Left colon (tissue), 2 donors: ENCODE results near the gene HPS1. TPM values are rescaled to one million over a fixed set of nuclear protein-coding genes. Genes with fewer than 3 reads are reported as not detected.

Experiments
- ATAC-seq: fragments of 200-7000 bp; cut with Tn5 transposase; one replicate; pipeline ENCODE4 v1.9.1; 2020; ENCODE audit warnings: mild to moderate bottlenecking, moderate library complexity
- DNase-seq, 2 donors: peaks; one replicate each; pipeline ENCODE4 v3.0.0-alpha.2; 2020
- intact Hi-C, 2 donors: fragments of 100-400 bp; cut with DNase I in 1 of 2; cut with micrococcal nuclease in 1 of 2; formaldehyde crosslinking; loops; one replicate each; pipeline versions ENCODE4 v1.11.2 to v1.14.0; 2022; cut with DNase I, micrococcal nuclease
- total RNA-seq, 2 donors: library from RNA; stranded (reverse); fragmentation: NEBNext Ultra II Directional; extraction: Animal tissue kit (Norgen Biotek cat#: 25700); gene quantifications; one replicate each; pipeline ENCODE4 v1.2.1, GENCODE V29; 2021
- donor health status: DM: no; HTN: no; CAD: no.
- donor health status: DM: yes; HTN: yes; CAD: no.

Gene HPS1
- total RNA-seq, 2 donors from 2014 or later, result 74.7 to 96.2 TPM

- ATAC-seq (peak; percentile 96), DNase-seq (peak; percentile 77 to 78)
- intact Hi-C loops, result loop anchor here in 1 of 2 donors (2.0 to 10.0 kb wide), 2 partner anchors 707 to 779 kb away; no protein-coding TSS in a partner anchor
These were observed 21.0 kb upstream of the HPS1 start for GRCh38 chr10:98467506-98468318.

DNA sequence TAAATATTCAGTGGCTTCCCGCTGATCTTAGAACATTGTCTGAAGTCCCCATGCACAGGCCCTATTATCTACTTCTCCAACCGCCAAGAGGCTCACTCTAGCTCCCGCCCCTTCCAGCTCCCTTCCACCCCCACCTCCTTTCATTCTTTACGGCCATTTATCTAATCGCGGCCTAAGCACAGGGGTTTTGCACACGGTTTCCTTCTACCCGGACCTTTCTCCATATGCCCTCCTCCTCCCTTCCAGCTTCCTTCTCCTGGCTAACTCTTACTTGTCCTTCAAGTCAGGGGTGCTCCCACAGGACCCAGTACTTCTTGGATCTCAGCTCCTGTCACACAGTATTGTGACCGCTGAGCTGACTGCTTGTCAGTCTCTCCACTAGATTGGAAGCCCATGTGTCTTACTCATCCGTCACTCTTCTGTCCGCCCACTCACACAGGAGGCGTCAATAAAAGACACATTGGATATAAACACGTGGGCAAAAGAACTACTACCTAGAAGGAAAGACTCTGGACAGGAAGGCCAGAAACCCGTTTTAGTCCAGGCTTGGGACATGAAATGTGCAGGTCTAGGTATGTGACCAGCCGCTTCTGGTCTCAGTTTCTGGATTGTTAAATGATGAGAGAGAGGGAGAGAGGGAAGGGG, 20.2 kb upstream of the HPS1 start:
- DNase-seq (no peak), ATAC-seq (no peak)
- intact Hi-C loops, result loop anchor here in 1 of 2 donors (2.0 to 10.0 kb wide), 2 partner anchors 708 to 780 kb away; no protein-coding TSS in a partner anchor

GRCh38 chr10:98465866-98466265, 19.1 kb upstream of the HPS1 start:
- ATAC-seq, result no peak
- intact Hi-C loops, result loop anchor here in 1 of 2 donors (2.0 to 10.0 kb wide), 2 partner anchors 709 to 781 kb away; no protein-coding TSS in a partner anchor

DNA sequence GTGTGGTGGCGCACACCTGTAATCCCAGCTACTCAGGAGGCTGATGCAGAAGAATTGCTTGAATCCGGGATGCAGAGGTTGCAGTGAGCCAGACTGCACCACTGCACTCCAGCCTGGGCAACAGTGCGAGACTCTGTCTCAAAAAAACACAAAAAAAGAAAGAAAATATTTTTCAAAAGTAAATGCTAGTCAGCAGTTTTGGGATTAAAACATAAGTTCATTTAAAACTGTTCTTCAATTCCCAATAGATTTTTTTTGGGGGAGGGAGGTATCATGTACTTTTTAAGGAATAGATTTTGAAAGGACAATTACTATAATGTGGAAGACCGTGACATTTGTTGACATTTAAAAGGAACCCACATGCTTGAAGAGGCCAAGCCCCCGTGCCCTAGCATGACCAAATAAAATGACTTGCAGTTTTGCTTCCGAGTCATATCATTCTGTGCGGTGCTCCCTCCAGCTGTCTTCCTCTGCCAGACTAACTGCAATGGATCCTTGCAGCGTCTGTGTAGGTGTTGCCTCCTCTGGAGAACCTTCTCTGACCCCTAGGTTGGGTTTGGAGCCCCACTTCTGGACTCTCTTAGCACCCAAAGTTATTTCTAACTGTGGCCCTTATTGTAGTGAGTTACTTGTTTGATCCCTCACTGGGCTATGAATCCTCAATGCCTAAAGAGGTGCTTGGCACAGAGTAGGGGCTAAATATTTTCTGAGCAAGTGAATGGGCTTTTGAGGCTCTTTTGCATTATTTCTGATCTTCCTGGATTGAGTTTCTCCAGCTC, 17.4 kb upstream of the HPS1 start:
- no peak for DNase-seq
- no peak for ATAC-seq
- intact Hi-C loops, result loop anchor here in 1 of 2 donors (10.0 kb wide), 1 partner anchor 711 kb away; no protein-coding TSS in a partner anchor

More at GRCh38 chr10:98465866-98466265, 19.1 kb upstream of the HPS1 start:
- DNase-seq, result no peak

GRCh38 chr10:98463016-98463415, 16.3 kb upstream of the HPS1 start:
- DNase-seq (no peak), ATAC-seq (no peak)
- intact Hi-C loops, result loop anchor here in 1 of 2 donors (10.0 kb wide), 1 partner anchor 712 kb away; no protein-coding TSS in a partner anchor

DNA sequence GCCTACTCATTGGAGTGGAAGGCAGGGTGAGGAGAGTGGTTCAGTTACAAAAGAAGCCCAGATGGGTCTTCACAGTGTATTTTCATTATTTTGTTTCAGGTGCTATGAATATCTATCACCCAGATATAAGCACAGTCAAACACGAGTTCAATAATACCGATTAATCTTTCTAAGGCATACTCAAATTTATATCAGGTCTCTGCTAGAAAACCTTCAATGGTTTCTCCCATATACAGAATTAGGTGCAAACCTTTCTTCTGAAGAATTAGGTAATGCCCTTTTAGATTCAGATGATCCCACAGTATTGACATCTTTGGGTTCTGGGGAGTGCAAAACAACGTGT, 14.7 kb upstream of the HPS1 start:
- ATAC-seq (no peak), DNase-seq (no peak)
- intact Hi-C loops, result loop anchor here in 1 of 2 donors (10.0 kb wide), 1 partner anchor 713 kb away; no protein-coding TSS in a partner anchor

GRCh38 chr10:98460837-98461499, 14.2 kb upstream of the HPS1 start:
- ATAC-seq, result peak; percentile 99
- peak; percentile 23 to 59 for DNase-seq
- intact Hi-C loops, result loop anchor here in 1 of 2 donors (10.0 kb wide), 1 partner anchor 714 kb away; no protein-coding TSS in a partner anchor

GRCh38 chr10:98458809-98459784, 12.4 kb upstream of the HPS1 start:
- intact Hi-C loops, result no loop called here
- DNase-seq, result no peak

DNA sequence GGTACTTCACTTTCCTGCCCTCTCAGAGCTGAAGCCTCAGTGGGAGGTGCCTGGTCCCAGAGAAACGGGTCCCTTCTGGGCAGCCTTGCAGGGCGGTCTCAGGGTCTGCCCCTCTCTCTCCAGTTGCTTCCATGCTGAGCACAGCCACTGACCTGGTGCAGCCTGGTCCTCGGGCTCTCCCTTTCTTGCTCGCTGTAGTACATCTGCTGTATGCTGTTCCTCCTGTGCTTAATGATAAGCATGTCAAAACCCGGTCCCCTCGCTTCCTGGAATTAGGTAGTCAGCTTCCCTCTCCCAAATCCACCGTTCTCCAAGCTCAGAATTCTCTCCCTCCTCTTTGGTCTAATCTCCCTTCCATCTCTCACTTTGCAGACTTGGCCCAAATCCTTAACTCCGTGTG, 11.0 kb upstream of the HPS1 start:
- intact Hi-C loops, result no loop called here
- ATAC-seq, result no peak

More at GRCh38 chr10:98458809-98459784, 12.4 kb upstream of the HPS1 start:
- ATAC-seq, result no peak

DNA sequence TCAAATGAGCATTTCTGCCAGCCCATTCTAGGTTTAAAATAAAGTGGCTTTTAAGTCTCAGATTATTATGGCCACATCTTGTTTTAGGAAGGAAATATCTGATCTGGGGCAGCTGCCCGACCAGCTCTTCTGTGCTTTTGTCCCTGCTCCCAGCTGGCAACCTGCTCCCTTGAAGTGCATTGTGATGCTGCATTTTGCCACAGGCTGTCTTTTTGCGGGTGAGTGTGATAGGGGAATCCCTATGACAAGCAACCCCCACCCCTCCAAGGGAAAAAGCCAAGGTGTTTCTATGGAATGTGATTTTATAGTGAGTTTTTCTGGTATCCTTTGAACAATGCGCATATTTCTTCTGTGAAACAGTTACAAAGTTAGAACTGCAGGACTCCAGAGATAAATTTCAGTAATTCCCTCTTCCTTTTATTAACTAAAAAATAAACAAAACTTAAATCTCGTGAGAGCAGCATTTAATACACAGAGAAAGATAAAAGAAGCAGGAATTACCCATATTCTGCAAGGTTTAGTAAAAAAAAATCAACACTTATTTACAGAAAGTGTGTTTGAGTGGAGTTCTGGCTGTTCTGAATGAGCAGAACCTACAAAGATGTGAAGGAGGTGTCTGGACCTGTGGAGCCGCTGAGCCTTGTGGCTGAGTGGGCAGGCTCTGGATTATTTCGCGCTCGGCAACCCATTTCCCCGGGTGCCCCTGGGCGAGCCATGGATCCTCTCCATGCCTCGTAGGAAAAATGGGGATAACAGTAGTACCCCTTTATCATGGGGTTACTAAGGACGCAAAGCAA, 10.1 kb upstream of the HPS1 start:
- intact Hi-C loops, result no loop called here
- ATAC-seq, result no peak

More for the DNA sequence above, 11.0 kb upstream of the HPS1 start:
- DNase-seq, result no peak

DNA sequence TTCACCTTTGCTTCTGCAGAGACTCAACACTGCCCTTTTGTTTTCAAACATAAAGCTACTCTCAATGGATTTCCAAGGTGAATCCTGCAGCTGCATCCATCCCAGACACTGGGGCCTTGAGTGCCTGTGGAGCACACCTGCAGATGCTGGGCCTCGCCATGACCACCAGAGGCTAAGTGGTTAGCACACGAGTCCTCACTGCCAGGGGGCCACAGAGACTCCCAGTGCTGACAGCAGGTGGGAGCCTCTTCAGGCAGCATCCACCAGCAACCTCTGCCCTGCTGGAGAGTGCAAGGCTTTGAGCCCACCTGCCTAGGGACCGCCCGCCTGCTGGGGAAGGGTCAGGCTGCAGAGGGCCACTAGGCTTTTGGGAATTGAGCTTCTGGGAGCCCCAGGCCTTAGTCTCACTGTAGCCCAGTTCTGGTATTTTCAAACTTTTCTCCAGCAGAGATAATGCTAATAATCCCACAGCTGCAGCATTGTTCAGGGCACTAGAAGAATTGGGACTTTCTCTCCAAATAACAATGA, 9.4 kb upstream of the HPS1 start:
- intact Hi-C loops, result no loop called here
- ATAC-seq (no peak), DNase-seq (no peak)

More for the DNA sequence above, 10.1 kb upstream of the HPS1 start:
- no peak for DNase-seq

DNA sequence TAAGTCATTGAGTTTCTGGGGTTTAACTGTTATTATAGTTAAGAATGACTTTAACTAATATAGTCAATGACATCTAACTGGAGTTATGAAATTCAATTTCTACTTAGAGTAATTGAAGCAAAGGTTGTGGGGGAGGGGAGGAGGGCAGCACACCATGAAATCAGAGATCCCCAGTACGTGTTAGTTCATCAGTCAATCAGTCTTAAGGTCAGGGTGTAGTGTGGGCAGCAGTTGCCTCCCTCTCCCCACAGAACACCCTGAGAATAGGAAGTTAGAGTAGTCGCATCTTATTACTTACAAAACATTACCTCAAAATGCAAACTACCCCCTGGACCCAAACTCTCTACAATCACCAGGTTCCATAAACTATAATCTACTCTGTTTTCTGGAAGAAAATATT, 7.0 kb upstream of the HPS1 start:
- intact Hi-C loops, result no loop called here

GRCh38 chr10:98450618-98451017, 3.9 kb upstream of the HPS1 start:
- DNase-seq, result no peak
- intact Hi-C loops, result no loop called here
- no peak for ATAC-seq

More for the DNA sequence above, 7.0 kb upstream of the HPS1 start:
- ATAC-seq (no peak), DNase-seq (no peak)

GRCh38 chr10:98449287-98449686, 2.6 kb upstream of the HPS1 start:
- intact Hi-C loops, result no loop called here
- no peak for DNase-seq
- ATAC-seq, result no peak

- ATAC-seq (peak; percentile 57), DNase-seq (peak in 1 of 2 donors; percentile 66)
- intact Hi-C loops, result no loop called here
These were observed 529 bp downstream of the HPS1 start for GRCh38 chr10:98446151-98446660.

DNA sequence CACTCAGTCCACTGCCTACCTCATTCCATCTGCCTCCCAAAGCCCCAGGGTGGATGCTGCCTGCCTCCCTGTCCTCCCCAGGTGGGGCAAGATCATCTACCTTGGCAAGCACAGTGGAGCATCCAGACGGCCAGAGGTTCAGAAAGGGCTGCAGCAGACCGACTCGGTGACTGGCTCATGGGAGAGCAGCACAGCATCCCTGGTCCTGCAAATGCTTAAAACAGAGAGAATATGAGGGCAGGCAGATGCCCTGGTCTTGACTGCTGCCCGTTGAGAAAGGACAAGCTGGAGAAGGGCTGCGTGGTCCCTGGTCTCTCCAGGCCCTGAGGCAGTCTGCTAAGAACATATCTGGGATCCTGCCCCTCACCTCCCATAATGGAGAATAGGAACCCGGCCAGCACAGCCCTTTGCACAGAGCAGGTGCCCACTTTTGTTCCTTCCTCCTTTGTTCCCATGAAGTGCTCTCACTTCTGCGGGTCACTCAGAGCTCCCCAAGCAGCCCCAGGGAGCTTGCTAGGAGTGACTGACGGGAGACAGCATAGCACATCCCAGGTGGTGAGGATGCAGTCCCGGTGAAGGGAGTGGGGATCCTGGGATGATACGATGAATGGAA, 1.4 kb downstream of the HPS1 start:
- intact Hi-C loops, result no loop called here
- ATAC-seq, result no peak
- no peak for DNase-seq
